Measurements from ENCODE around the gene FATE1. TPM values are rescaled to one million over a fixed set of nuclear protein-coding genes. Genes with fewer than 3 reads are reported as not detected.

FATE1 gene
- total RNA-seq, 2 donors from 2014 or later, result 1,003 TPM; not detected in 1

- Histone ChIP-seq H3K36me3 (no peaks in the 10 kb centered on the region), H3K9me3 (no peaks in the 10 kb centered on the region), H3K4me1 (replicated peaks) (no peaks in the 10 kb centered on the region), H3K4me3 (no peak overlapping the region), H3K27ac (no peak overlapping the region), H3K27me3 (replicated peaks; ENCODE audit: insufficient read depth) (no peaks in the 10 kb centered on the region)
- intact Hi-C loops (cut with DNase I), result no loop called here
- no peak for TF ChIP-seq CTCF (IDR thresholded peaks at IDR 0.05)
- TF ChIP-seq POLR2A (IDR thresholded peaks at IDR 0.05), result no peak
- no peak for TF ChIP-seq POLR2AphosphoS5 (IDR thresholded peaks at IDR 0.05)
- WGBS, result 93% methylated on average over 8 of the region's 9 CpGs
- DNase-seq (ENCODE audit: low spot score), result no peak
Measured at GRCh38 chrX:151699746-151700145, 16.1 kb upstream of the FATE1 start.

DNA sequence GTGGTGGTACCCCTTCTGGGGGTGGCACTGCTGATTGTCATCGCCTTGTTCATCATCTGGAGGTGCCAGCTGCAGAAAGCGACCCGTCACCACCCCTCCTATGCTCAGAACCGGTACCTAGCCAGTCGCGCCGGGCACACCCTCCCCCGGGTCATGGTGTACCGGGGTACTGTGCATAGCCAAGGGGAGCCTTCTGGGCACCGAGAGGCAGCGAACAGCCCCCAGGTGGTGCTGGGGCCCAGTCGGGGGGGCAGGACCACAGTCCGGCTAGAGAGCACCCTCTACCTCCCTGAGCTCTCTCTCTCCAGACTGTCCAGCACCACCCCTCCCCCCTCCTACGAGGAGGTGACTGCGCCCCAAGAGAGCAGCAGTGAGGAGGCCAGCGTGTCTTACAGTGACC lies 15.3 kb upstream of the FATE1 start:
- no peak overlapping the region for H3K27ac ChIP-seq
- H3K27me3 ChIP-seq (replicated peaks; ENCODE audit: insufficient read depth), result no peaks in the 10 kb centered on the region
- intact Hi-C loops (cut with DNase I), result no loop called here
- no peak overlapping the region for H3K4me3 ChIP-seq
- TF ChIP-seq POLR2A (IDR thresholded peaks at IDR 0.05) (no peak), CTCF (IDR thresholded peaks at IDR 0.05) (no peak), POLR2AphosphoS5 (IDR thresholded peaks at IDR 0.05) (no peak)
- H3K36me3 ChIP-seq, result no peaks in the 10 kb centered on the region
- no peak for DNase-seq (ENCODE audit: low spot score)
- H3K9me3 ChIP-seq, result no peaks in the 10 kb centered on the region
- H3K4me1 ChIP-seq (replicated peaks), result no peaks in the 10 kb centered on the region
- 98% methylated on average over 6 of the region's 16 CpGs for WGBS

DNA sequence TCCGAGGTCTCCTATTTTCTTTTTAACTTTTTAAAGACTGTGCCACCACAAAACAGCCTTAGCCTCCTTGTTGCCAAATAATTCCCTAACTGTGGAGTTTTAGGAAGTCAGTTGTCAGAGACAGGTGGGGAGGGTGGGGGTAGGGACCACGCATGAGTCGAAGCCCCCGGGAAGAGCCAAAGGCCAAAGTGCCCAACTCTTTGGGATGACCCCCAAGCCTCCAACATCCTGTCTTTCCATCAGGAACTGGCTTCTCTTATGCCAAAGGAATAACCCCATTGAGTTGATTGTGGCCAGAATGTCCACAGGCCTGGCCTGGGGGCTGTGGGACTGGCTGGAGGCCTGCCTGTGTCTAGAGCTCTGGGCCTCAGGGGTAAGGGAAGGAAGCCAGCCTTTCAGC lies 14.8 kb upstream of the FATE1 start:
- H3K36me3 ChIP-seq, result no peaks in the 10 kb centered on the region
- no peaks in the 10 kb centered on the region for H3K9me3 ChIP-seq
- WGBS, result 96% methylated on average over 4 of the region's 4 CpGs
- intact Hi-C loops (cut with DNase I), result no loop called here
- no peak for DNase-seq (ENCODE audit: low spot score)
- H3K27me3 ChIP-seq (replicated peaks; ENCODE audit: insufficient read depth), result no peaks in the 10 kb centered on the region
- H3K4me1 ChIP-seq (replicated peaks), result no peaks in the 10 kb centered on the region
- H3K27ac ChIP-seq, result no peak overlapping the region
- TF ChIP-seq POLR2AphosphoS5 (IDR thresholded peaks at IDR 0.05) (no peak), CTCF (IDR thresholded peaks at IDR 0.05) (no peak), POLR2A (IDR thresholded peaks at IDR 0.05) (no peak)
- no peak overlapping the region for H3K4me3 ChIP-seq

- no peak for DNase-seq (ENCODE audit: low spot score)
- Histone ChIP-seq H3K27ac (no peak overlapping the region), H3K27me3 (replicated peaks; ENCODE audit: insufficient read depth) (no peaks in the 10 kb centered on the region), H3K4me1 (replicated peaks) (no peaks in the 10 kb centered on the region), H3K4me3 (no peak overlapping the region), H3K36me3 (no peaks in the 10 kb centered on the region), H3K9me3 (no peaks in the 10 kb centered on the region)
- TF ChIP-seq POLR2AphosphoS5 (IDR thresholded peaks at IDR 0.05) (no peak), CTCF (IDR thresholded peaks at IDR 0.05) (no peak)
- intact Hi-C loops (cut with DNase I), result no loop called here
- WGBS, result 93% methylated on average over 7 of the region's 7 CpGs
Measured at GRCh38 chrX:151701531-151701930, 14.3 kb upstream of the FATE1 start.

DNA sequence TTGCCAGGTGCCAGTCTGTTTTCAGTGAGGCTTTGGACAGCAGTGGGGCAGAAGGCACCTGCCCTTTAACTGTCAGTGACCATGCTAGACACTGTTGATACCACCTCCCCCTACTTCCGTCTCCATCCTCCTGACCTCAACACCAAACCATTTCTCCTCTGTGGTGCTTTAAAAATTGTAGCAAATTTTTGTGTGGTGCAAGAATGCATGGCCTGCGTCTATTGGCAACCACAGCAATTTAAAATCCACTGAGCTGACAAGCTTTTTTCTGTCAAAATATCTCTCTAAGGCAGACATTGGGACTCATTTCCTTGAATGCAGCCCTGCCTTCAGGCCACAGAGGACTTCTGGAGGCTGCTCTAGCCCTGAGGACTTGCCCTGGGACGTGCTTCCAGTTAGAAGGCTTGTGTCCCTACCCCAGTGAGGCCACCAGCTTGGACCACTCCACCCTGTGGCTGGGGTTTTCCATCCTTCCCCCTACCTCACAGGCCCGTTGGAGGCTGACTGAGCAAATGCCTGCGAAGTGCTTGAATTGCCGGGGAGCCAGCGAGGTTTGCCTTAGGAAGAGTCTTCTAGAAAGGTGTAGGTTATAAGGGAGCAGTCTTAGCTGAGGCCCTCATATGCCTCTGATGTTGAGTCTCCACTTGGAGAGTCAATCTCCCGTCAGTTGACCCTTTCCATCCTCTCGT lies 13.7 kb upstream of the FATE1 start:
- H3K4me3 ChIP-seq, result no peak overlapping the region
- no peak overlapping the region for H3K27ac ChIP-seq
- H3K27me3 ChIP-seq (replicated peaks; ENCODE audit: insufficient read depth), result no peaks in the 10 kb centered on the region
- DNase-seq (ENCODE audit: low spot score), result no peak
- TF ChIP-seq POLR2AphosphoS5 (IDR thresholded peaks at IDR 0.05), result no peak
- TF ChIP-seq CTCF (IDR thresholded peaks at IDR 0.05), result no peak
- TF ChIP-seq POLR2A (IDR thresholded peaks at IDR 0.05), result no peak
- no peaks in the 10 kb centered on the region for H3K36me3 ChIP-seq
- no peaks in the 10 kb centered on the region for H3K4me1 ChIP-seq (replicated peaks)
- H3K9me3 ChIP-seq, result no peaks in the 10 kb centered on the region
- intact Hi-C loops (cut with DNase I), result no loop called here
- 97% methylated on average over 5 of the region's 9 CpGs for WGBS
